ENCODE data around the gene ANKRD63.
A peak's percentile ranks its signal among the peaks of the same experiment; 100 is the strongest.

Gene ANKRD63

GRCh38 chr15:40328751-40329150 lies 45.9 kb upstream of the ANKRD63 start:
- H3K4me3 ChIP-seq (replicated peaks in 1 of 2; ENCODE audit: low read depth in 2 of 2, low read length in 2 of 2): no peak overlapping the region

DNA sequence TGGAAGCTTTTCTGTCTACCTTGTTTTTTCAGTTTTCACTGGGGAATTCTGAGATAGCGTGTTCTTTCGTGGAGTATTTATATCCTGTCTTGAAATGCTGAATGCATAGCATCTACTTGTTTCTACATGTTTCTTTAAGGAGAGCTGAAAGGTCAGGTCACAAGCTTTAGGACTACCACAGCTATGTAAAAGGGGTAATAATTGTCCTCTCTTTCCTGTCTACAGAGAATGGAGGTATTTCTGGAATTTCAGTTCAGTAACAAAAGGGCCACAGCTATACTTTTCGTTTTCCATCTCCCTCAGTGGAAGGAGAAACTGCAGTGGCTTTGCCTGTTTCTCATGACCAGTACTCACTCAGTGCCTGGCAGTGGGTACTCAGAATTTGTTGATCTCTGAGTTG lies 45.3 kb upstream of the ANKRD63 start:
- DNase-seq (ENCODE audit: low read depth in 2 of 2): peak; percentile 71 to 74
- no peak overlapping the region for H3K4me3 ChIP-seq (replicated peaks in 1 of 2; ENCODE audit: low read depth in 2 of 2, low read length in 2 of 2)
- TF ChIP-seq, protein P1, sequence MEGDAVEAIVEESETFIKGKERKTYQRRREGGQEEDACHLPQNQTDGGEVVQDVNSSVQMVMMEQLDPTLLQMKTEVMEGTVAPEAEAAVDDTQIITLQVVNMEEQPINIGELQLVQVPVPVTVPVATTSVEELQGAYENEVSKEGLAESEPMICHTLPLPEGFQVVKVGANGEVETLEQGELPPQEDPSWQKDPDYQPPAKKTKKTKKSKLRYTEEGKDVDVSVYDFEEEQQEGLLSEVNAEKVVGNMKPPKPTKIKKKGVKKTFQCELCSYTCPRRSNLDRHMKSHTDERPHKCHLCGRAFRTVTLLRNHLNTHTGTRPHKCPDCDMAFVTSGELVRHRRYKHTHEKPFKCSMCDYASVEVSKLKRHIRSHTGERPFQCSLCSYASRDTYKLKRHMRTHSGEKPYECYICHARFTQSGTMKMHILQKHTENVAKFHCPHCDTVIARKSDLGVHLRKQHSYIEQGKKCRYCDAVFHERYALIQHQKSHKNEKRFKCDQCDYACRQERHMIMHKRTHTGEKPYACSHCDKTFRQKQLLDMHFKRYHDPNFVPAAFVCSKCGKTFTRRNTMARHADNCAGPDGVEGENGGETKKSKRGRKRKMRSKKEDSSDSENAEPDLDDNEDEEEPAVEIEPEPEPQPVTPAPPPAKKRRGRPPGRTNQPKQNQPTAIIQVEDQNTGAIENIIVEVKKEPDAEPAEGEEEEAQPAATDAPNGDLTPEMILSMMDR (IDR thresholded peaks at IDR 0.05; ENCODE audit: low read depth, low read length): no peak

More at GRCh38 chr15:40328751-40329150, 45.9 kb upstream of the ANKRD63 start:
- no peak for DNase-seq (ENCODE audit: low read depth in 2 of 2)
- TF ChIP-seq, protein P1 (IDR thresholded peaks at IDR 0.05; ENCODE audit: low read depth, low read length): no peak

GRCh38 chr15:40327457-40327856 lies 44.6 kb upstream of the ANKRD63 start:
- no peak overlapping the region for H3K4me3 ChIP-seq (replicated peaks in 1 of 2; ENCODE audit: low read depth in 2 of 2, low read length in 2 of 2)
- TF ChIP-seq, protein P1 (IDR thresholded peaks at IDR 0.05; ENCODE audit: low read depth, low read length): no peak
- DNase-seq (ENCODE audit: low read depth in 2 of 2): no peak

- H3K4me3 ChIP-seq (replicated peaks in 1 of 2; ENCODE audit: low read depth in 2 of 2, low read length in 2 of 2): peak overlapping the region in 1 of 2 donors; percentile 77
- no peak for DNase-seq (ENCODE audit: low read depth in 2 of 2)
- TF ChIP-seq, protein P1 (IDR thresholded peaks at IDR 0.05; ENCODE audit: low read depth, low read length): no peak
Observed at GRCh38 chr15:40325700-40326099, 42.8 kb upstream of the ANKRD63 start.

- TF ChIP-seq, protein P1 (IDR thresholded peaks at IDR 0.05; ENCODE audit: low read depth, low read length): no peak
- DNase-seq (ENCODE audit: low read depth in 2 of 2): peak in 1 of 2 donors; percentile 58
- peak overlapping the region; percentile 75 to 77 for H3K4me3 ChIP-seq (replicated peaks in 1 of 2; ENCODE audit: low read depth in 2 of 2, low read length in 2 of 2)
Observed at GRCh38 chr15:40325188-40325587, 42.3 kb upstream of the ANKRD63 start.

DNA sequence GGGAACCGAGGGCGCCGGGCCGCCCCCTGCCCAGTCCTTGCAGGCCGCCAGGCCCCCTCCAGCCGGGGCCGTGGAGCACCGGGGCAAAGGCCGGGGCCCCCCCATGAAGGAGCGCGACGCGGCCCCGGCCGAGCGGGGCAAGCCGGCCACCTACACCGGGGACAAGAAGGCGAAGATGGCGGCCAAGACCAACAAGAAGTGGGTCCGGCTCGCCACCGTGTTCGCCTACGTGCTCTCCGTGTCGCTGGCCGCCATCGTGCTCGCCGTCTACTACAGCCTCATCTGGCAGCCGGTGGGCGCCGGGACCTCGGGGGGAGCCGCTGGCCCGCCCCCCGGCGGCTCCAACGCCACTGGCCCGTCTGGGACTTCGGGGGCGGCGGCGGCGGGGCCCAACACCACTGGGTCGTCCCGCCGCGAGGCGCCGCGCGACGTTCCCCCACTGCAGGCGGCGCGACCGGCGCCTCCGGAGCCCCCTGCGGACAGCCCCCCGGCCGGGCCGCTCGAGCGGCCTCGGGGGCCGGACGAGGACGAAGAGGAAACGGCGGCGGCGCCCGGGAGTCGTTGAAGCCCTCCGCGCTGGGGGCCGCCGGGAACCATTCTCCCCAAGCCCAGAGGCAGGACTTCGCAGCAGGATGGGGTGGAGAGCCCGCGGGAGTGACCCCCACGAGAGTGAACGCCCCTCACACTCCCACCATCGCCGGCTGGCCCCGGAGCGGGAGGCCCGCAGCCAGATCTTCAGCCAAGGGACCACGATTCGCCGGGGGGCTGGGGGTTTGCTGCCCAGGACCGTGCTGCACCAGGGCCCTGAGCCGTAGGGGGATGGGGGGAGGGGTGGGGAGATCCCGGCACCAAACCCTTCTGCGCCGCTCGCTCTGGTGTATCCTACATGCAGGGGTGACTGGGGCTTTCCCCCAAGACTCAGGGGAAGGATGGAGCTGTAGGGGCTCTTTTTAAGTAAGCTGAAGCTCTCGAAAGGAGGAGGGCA lies 41.4 kb upstream of the ANKRD63 start:
- TF ChIP-seq, protein P1 (IDR thresholded peaks at IDR 0.05; ENCODE audit: low read depth, low read length): no peak
- H3K4me3 ChIP-seq (replicated peaks in 1 of 2; ENCODE audit: low read depth in 2 of 2, low read length in 2 of 2): peak overlapping the region; percentile 75 to 77
- DNase-seq (ENCODE audit: low read depth in 2 of 2): no peak

Data from cardiac fibroblast (primary cell).